HFF-Myc (cell line): ENCODE results near the gene TEK.

Experiments
- DNase-seq: peaks from one replicate; pipeline ENCODE4 v3.0.0-alpha.2; 2011; ENCODE audit warnings: low read depth; ENCODE audit errors: extremely low read depth
- H3K4me3 ChIP-seq: replicated peaks from 2 replicates; pipeline ENCODE4 v1.5.1; 2011; ENCODE audit warnings: low read depth, mild to moderate bottlenecking, control low read depth, low read length
- TF ChIP-seq, protein P1 (sequence below): IDR thresholded peaks from 2 replicates; pipeline ENCODE4 v1.5.1; 2012; ENCODE audit warnings: mild to moderate bottlenecking, low read depth, low read length, control low read depth; ENCODE audit errors: missing control alignments

Gene TEK

DNA sequence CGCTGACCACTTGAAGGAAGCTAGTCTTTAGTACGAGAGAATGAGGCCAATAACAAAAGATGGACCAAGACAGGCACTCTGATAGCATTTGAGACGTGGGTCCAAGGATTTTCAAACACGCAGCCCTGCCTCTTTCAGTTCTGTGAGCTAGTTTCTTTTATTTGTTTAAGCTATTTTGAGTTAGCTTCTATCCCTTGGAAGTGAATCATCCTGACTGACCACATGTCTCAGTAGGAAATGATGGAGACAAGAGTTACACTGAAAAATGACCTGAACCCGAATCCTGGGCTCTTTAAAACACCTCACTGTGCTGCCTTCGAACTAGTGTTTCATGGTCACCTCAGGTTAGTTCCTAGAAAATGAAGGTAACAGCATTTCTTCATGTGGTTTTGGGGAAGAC, 9.9 kb downstream of the TEK start:
- DNase-seq, result no peak
- H3K4me3 ChIP-seq, result no peak overlapping the region
- TF ChIP-seq, protein P1, sequence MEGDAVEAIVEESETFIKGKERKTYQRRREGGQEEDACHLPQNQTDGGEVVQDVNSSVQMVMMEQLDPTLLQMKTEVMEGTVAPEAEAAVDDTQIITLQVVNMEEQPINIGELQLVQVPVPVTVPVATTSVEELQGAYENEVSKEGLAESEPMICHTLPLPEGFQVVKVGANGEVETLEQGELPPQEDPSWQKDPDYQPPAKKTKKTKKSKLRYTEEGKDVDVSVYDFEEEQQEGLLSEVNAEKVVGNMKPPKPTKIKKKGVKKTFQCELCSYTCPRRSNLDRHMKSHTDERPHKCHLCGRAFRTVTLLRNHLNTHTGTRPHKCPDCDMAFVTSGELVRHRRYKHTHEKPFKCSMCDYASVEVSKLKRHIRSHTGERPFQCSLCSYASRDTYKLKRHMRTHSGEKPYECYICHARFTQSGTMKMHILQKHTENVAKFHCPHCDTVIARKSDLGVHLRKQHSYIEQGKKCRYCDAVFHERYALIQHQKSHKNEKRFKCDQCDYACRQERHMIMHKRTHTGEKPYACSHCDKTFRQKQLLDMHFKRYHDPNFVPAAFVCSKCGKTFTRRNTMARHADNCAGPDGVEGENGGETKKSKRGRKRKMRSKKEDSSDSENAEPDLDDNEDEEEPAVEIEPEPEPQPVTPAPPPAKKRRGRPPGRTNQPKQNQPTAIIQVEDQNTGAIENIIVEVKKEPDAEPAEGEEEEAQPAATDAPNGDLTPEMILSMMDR, result no peak

DNA sequence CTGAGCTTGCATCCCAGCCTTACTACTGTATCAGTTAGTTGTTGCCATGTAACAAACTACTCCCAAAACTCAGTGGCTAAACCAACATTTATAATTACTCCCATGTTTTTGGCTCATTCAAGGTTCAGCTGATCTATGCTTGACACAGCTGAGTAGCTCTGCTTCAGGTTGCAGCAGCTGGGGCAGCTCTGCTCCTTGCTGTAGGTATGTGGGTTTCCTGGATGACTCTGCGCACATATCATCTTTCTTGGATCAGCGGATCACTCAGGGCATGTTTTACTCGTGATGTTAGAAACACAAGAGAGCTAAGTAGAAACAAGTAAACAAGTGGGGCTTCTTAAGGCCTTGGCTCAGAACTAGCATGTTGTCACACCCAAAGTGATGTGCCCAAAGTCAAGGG, 15.1 kb downstream of the TEK start:
- no peak overlapping the region for H3K4me3 ChIP-seq
- TF ChIP-seq, protein P1, result no peak
- no peak for DNase-seq

DNA sequence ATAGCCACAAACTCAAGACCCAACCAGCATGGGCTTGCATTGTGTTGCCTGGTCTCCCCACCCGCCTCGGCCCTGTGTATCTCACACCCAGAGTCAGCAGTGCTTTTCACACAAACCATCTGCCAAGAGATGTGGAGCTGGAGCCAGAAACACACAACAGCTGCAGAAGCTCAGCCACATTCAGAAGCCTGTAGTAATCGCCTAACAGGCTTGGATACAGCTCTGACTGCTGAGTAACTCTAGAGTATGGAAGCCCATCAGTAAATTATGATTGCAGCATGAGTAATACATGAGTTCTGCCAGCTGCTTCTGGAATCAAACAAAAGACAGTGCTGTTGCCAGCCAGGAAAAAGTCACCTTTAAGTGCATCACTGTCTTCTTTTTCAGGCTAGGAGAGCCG, 16.0 kb downstream of the TEK start:
- TF ChIP-seq, protein P1, result no peak
- peak; percentile 41 for DNase-seq
- no peak overlapping the region for H3K4me3 ChIP-seq

DNA sequence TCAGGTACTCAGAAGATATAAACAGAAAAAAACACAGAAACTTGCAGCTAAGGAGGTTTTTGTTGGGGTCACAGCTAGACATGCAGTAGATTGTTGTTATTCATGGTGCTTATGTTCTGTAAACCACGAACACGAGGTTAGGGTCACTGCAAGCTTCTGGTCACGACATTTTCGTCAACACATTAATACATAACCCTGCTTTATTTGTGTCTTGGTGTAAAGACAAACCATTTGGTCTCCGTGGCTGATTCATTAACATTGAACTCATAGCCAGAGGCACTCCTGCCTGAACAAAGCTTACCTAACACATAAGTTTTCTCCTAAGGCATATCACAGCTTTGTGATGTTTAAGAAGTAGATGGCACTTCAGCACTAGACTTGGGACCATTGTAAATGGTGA, 16.9 kb downstream of the TEK start:
- DNase-seq, result no peak
- TF ChIP-seq, protein P1, result no peak
- no peak overlapping the region for H3K4me3 ChIP-seq

DNA sequence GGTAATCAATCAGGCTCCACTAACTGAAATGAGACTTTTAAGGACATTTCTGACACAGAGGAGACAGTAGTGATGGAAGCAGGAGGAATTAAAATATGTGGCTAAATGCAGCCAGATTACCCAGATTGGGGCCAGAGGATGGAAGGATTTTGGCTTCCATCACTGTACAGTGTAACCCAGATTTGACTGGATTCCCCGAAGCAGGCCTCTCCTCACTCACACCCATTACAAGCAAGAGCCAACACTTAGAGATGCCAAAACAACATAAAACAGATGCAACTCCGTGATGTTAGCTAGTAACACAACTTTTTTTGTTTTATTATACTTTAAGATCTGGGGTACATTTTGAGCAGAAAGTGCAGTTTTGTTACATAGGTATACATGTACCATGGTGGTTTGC, 17.6 kb downstream of the TEK start:
- no peak for DNase-seq
- H3K4me3 ChIP-seq, result no peak overlapping the region
- TF ChIP-seq, protein P1, result no peak

DNA sequence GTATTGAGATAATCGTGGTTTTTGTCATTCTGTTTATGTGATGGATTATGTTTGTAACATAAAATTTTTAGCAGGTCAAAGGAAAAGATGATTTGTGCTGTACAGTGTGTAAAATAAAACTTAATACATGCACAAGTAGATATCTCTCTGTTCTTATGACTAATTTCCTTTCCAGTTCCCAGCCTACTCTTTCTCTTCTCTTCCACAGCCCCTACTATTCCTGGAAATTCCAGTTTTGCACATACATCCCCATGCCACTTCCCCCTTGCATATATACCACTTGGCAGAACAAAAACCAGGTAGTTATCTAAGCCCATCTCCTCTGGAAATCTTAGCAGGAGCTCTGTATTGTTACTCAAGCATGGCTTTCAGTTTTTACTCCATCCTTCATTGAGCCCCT, 20.2 kb downstream of the TEK start:
- H3K4me3 ChIP-seq, result no peak overlapping the region
- TF ChIP-seq, protein P1, result no peak
- no peak for DNase-seq

DNA sequence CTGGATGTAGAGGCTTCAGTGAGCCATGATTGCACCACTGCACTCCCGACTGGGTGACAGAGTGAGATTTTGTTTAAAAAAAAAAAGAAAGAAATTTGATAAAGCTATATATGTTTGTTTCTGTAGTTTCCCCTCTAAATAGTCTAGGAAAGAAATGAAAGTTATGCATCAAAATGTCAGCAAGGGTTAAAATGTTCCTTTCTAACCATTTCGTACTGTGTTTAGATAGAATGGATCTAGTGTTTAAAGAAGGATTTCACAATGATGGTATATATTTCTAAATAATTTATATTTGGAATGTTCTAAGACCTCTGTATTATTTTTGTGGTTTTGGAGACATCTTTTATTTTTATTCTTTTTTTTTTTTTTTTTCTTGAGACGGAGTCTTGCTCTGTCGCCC, 22.7 kb downstream of the TEK start:
- DNase-seq, result no peak
- TF ChIP-seq, protein P1, result no peak
- no peak overlapping the region for H3K4me3 ChIP-seq
